ENCODE measurements around the gene ZMYND19.
"Not testable (repeated sequence)": the region's sequence is repeated elsewhere in the genome, so short reads cannot be mapped to it uniquely, and the experiment has no call there.

ZMYND19 gene

GRCh38 chr9:137545123-137545522, 45.2 kb downstream of the ZMYND19 start:
- H3K4me3 ChIP-seq (replicated peaks; ENCODE audit: low read depth, low read length) = no peak overlapping the region
- TF ChIP-seq, protein P1, sequence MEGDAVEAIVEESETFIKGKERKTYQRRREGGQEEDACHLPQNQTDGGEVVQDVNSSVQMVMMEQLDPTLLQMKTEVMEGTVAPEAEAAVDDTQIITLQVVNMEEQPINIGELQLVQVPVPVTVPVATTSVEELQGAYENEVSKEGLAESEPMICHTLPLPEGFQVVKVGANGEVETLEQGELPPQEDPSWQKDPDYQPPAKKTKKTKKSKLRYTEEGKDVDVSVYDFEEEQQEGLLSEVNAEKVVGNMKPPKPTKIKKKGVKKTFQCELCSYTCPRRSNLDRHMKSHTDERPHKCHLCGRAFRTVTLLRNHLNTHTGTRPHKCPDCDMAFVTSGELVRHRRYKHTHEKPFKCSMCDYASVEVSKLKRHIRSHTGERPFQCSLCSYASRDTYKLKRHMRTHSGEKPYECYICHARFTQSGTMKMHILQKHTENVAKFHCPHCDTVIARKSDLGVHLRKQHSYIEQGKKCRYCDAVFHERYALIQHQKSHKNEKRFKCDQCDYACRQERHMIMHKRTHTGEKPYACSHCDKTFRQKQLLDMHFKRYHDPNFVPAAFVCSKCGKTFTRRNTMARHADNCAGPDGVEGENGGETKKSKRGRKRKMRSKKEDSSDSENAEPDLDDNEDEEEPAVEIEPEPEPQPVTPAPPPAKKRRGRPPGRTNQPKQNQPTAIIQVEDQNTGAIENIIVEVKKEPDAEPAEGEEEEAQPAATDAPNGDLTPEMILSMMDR (IDR thresholded peaks at IDR 0.05; ENCODE audit: low read length, missing control alignments) = no peak
- DNase-seq (ENCODE audit: low read depth) = peak; percentile 45

GRCh38 chr9:137544176-137544760, 46.0 kb downstream of the ZMYND19 start:
- H3K4me3 ChIP-seq (replicated peaks; ENCODE audit: low read depth, low read length) = no peak overlapping the region
- TF ChIP-seq, protein P1 (IDR thresholded peaks at IDR 0.05; ENCODE audit: low read length, missing control alignments) = no peak
- peak; percentile 26 for DNase-seq (ENCODE audit: low read depth)

- TF ChIP-seq, protein P1 (IDR thresholded peaks at IDR 0.05; ENCODE audit: low read length, missing control alignments) = no peak
- DNase-seq (ENCODE audit: low read depth) = no peak
- no peak overlapping the region for H3K4me3 ChIP-seq (replicated peaks; ENCODE audit: low read depth, low read length)
These were observed 46.9 kb downstream of the ZMYND19 start for GRCh38 chr9:137543237-137543963.

GRCh38 chr9:137542486-137542885, 47.8 kb downstream of the ZMYND19 start:
- TF ChIP-seq, protein P1 (IDR thresholded peaks at IDR 0.05; ENCODE audit: low read length, missing control alignments) = no peak

DNA sequence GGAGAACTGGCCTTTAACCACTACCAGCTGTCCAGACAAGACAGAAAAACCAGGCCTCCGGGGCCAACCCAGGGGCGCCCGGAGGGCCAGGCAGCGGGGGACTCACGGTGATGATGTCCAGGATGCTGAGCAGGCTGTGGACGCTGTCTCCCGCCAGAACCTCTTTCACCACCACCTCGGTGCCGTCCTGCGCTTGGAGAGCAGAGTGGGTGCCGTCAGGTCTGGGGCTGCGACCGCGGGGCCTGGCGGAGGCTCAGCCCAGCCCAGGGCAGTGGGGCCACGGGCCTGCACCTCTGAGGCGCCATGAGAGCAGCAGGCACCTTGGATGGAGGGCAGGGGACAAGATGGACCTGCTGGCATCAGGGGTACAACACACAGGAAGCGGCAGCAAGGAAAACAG, 49.8 kb downstream of the ZMYND19 start:
- no peak for DNase-seq (ENCODE audit: low read depth)
- H3K4me3 ChIP-seq (replicated peaks; ENCODE audit: low read depth, low read length) = no peak overlapping the region
- TF ChIP-seq, protein P1 (IDR thresholded peaks at IDR 0.05; ENCODE audit: low read length, missing control alignments) = no peak

More at GRCh38 chr9:137542486-137542885, 47.8 kb downstream of the ZMYND19 start:
- DNase-seq (ENCODE audit: low read depth) = no peak
- no peak overlapping the region for H3K4me3 ChIP-seq (replicated peaks; ENCODE audit: low read depth, low read length)

DNA sequence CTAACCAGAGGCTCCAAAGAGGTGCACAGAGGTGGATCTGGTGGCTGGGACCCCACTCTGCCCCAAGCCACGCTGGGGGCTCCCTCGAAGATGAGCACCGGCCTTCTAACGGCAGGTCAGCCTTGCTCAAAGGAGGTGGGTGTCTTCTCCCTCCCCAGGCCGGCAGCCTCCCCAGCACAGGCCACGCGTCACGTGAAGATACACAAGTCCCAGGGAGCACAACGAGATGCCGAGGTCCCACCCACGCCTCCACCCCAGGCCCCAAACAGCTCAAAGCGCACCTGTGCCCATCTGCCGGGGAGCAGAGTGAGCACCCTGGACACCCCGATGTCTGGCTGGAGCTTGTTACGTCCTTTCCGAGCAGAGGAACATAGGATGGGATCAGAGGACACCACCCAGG, 52.3 kb downstream of the ZMYND19 start:
- H3K4me3 ChIP-seq (replicated peaks; ENCODE audit: low read depth, low read length) = no peak overlapping the region
- DNase-seq (ENCODE audit: low read depth) = no peak
- TF ChIP-seq, protein P1 (IDR thresholded peaks at IDR 0.05; ENCODE audit: low read length, missing control alignments) = no peak

DNA sequence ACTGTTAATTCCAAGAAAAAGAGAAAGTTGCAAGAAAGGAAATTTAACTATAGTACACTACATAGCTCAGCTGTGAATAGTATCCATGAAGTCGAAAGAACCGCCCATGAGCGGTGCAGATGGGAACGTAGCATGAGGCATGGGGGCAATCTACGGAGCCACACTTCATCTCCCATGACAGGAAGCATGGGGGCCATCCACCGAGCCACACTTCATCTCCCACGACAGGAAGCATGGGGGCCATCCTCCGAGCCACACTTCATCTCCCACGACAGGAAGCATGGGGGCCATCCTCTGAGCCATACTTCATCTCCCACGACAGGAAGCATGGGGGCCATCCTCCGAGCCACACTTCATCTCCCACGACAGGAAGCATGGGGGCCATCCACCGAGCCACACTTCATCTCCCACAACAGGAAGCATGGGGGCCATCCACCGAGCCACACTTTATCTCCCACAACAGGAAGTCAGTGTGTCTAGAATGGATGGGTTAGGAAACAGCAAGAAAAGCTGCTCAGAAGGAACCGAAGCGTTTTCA, 53.6 kb downstream of the ZMYND19 start:
- not testable (repeated sequence) for H3K4me3 ChIP-seq (replicated peaks; ENCODE audit: low read depth, low read length); DNase-seq (ENCODE audit: low read depth)

Data from fibroblast of pulmonary artery (primary cell).